ENCODE measurements around the gene DCAF6.

Gene DCAF6

DNA sequence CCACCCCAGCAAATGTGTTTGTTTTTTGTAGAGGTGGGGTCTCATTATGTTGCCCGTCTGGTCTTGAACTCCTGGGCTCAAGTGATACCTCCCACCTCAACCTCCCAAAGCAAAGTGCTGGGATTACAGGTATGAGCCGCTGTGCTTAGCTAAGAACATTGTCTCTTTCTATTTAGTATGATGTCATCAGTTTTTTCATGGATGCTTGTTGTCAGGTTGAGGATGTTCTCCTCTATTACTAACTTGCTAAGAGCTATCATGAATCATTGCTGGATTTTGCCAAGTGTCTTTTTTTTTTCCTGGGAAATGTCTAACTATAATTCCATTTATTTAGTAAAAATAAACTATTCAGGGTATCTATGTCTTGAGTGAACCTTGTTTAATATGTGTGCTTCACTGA, 19.4 kb downstream of the DCAF6 start:
- Histone ChIP-seq H2BK120ac (ENCODE audit: low read depth, low read length) (no peak overlapping the region), H3K23ac (ENCODE audit: low read length in 2 of 2) (no peak overlapping the region), H2BK15ac (ENCODE audit: low read depth, poor library complexity, severe bottlenecking) (no peak overlapping the region), H3K4me1 (ENCODE audit: control insufficient read depth, insufficient read depth, low read depth, low read length) (peaks cover 2% of the 10 kb centered on the region), H4K91ac (ENCODE audit: low read length) (no peak overlapping the region), H2AFZ (ENCODE audit: low read depth, low read length) (no peak overlapping the region), H3K9me3 (ENCODE audit: control insufficient read depth, low read length) (no peaks in the 10 kb centered on the region), H2BK12ac (ENCODE audit: low read length in 2 of 2) (no peak overlapping the region), H3K27ac (ENCODE audit: low read length, poor library complexity, severe bottlenecking) (no peak overlapping the region), H3K27me3 (ENCODE audit: control insufficient read depth in 1 of 2, insufficient read depth in 1 of 2, low read length in 2 of 2) (no peaks in the 10 kb centered on the region), H3K18ac (ENCODE audit: low read depth in 1 of 2, low read length in 2 of 2) (no peak overlapping the region), H3K36me3 (ENCODE audit: control insufficient read depth in 1 of 2, insufficient read depth in 2 of 2, low read depth in 1 of 2, low read length in 2 of 2) (peaks cover 19 to 73% of the 10 kb centered on the region in 2 experiments), H3K4ac (ENCODE audit: low read depth in 1 of 2, low read length in 2 of 2) (no peak overlapping the region), H2AK5ac (ENCODE audit: low read length, severe bottlenecking) (no peak overlapping the region), H3K14ac (ENCODE audit: low read length in 2 of 2) (no peak overlapping the region), H3K4me3 (ENCODE audit: insufficient read depth in 1 of 2, low read depth in 1 of 2, low read length in 2 of 2) (no peak overlapping the region), H3K4me2 (ENCODE audit: low read length, poor library complexity, severe bottlenecking) (no peak overlapping the region), H3K79me1 (replicated peaks; ENCODE audit: low read length, poor library complexity, severe bottlenecking) (peaks cover 12% of the 10 kb centered on the region), H2BK5ac (ENCODE audit: low read depth, low read length, poor library complexity, severe bottlenecking) (no peak overlapping the region), H3K9ac (ENCODE audit: low read length) (no peak overlapping the region), H4K8ac (ENCODE audit: low read length) (no peak overlapping the region)
- WGBS = 100% methylated on average over 1 of the region's 2 CpGs
- no peak for DNase-seq

GRCh38 chr1:167957710-167958109, 21.2 kb downstream of the DCAF6 start:
- H2BK15ac ChIP-seq (ENCODE audit: low read depth, poor library complexity, severe bottlenecking) = no peak overlapping the region
- H3K36me3 ChIP-seq (ENCODE audit: control insufficient read depth in 1 of 2, insufficient read depth in 2 of 2, low read depth in 1 of 2, low read length in 2 of 2) = peaks cover 16 to 72% of the 10 kb centered on the region in 2 experiments
- H2BK12ac ChIP-seq (ENCODE audit: low read length in 2 of 2) = no peak overlapping the region
- H2AK5ac ChIP-seq (ENCODE audit: low read length, severe bottlenecking) = no peak overlapping the region
- H3K9ac ChIP-seq (ENCODE audit: low read length) = no peak overlapping the region
- no peak overlapping the region for H2BK5ac ChIP-seq (ENCODE audit: low read depth, low read length, poor library complexity, severe bottlenecking)
- peaks cover under 1% of the 10 kb centered on the region for H3K4me1 ChIP-seq (ENCODE audit: control insufficient read depth, insufficient read depth, low read depth, low read length)
- H3K27ac ChIP-seq (ENCODE audit: low read length, poor library complexity, severe bottlenecking) = no peak overlapping the region
- H3K14ac ChIP-seq (ENCODE audit: low read length in 2 of 2) = no peak overlapping the region
- H3K18ac ChIP-seq (ENCODE audit: low read depth in 1 of 2, low read length in 2 of 2) = no peak overlapping the region
- H2AFZ ChIP-seq (ENCODE audit: low read depth, low read length) = no peak overlapping the region
- H3K9me3 ChIP-seq (ENCODE audit: control insufficient read depth, low read length) = no peaks in the 10 kb centered on the region
- H3K23ac ChIP-seq (ENCODE audit: low read length in 2 of 2) = no peak overlapping the region
- H4K8ac ChIP-seq (ENCODE audit: low read length) = no peak overlapping the region
- H3K4me3 ChIP-seq (ENCODE audit: insufficient read depth in 1 of 2, low read depth in 1 of 2, low read length in 2 of 2) = no peak overlapping the region
- H3K27me3 ChIP-seq (ENCODE audit: control insufficient read depth in 1 of 2, insufficient read depth in 1 of 2, low read length in 2 of 2) = no peaks in the 10 kb centered on the region
- H3K4ac ChIP-seq (ENCODE audit: low read depth in 1 of 2, low read length in 2 of 2) = no peak overlapping the region
- H3K79me1 ChIP-seq (replicated peaks; ENCODE audit: low read length, poor library complexity, severe bottlenecking) = peaks cover 9% of the 10 kb centered on the region
- H4K91ac ChIP-seq (ENCODE audit: low read length) = no peak overlapping the region
- no peak overlapping the region for H3K4me2 ChIP-seq (ENCODE audit: low read length, poor library complexity, severe bottlenecking)
- H2BK120ac ChIP-seq (ENCODE audit: low read depth, low read length) = no peak overlapping the region
- no peak for DNase-seq

- Histone ChIP-seq H2AFZ (ENCODE audit: low read depth, low read length) (no peak overlapping the region), H2AK5ac (ENCODE audit: low read length, severe bottlenecking) (no peak overlapping the region), H3K36me3 (ENCODE audit: control insufficient read depth in 1 of 2, insufficient read depth in 2 of 2, low read depth in 1 of 2, low read length in 2 of 2) (peaks cover 14 to 56% of the 10 kb centered on the region in 2 experiments), H3K14ac (ENCODE audit: low read length in 2 of 2) (no peak overlapping the region), H2BK120ac (ENCODE audit: low read depth, low read length) (no peak overlapping the region), H3K27me3 (ENCODE audit: control insufficient read depth in 1 of 2, insufficient read depth in 1 of 2, low read length in 2 of 2) (no peaks in the 10 kb centered on the region), H3K9ac (ENCODE audit: low read length) (no peak overlapping the region), H4K8ac (ENCODE audit: low read length) (no peak overlapping the region), H2BK12ac (ENCODE audit: low read length in 2 of 2) (no peak overlapping the region), H3K23ac (ENCODE audit: low read length in 2 of 2) (no peak overlapping the region), H2BK15ac (ENCODE audit: low read depth, poor library complexity, severe bottlenecking) (no peak overlapping the region), H4K91ac (ENCODE audit: low read length) (no peak overlapping the region), H3K4me1 (ENCODE audit: control insufficient read depth, insufficient read depth, low read depth, low read length) (peaks cover 3% of the 10 kb centered on the region), H3K4me2 (ENCODE audit: low read length, poor library complexity, severe bottlenecking) (no peak overlapping the region), H3K4ac (ENCODE audit: low read depth in 1 of 2, low read length in 2 of 2) (no peak overlapping the region), H3K18ac (ENCODE audit: low read depth in 1 of 2, low read length in 2 of 2) (no peak overlapping the region), H3K9me3 (ENCODE audit: control insufficient read depth, low read length) (no peaks in the 10 kb centered on the region), H2BK5ac (ENCODE audit: low read depth, low read length, poor library complexity, severe bottlenecking) (no peak overlapping the region), H3K4me3 (ENCODE audit: insufficient read depth in 1 of 2, low read depth in 1 of 2, low read length in 2 of 2) (no peak overlapping the region), H3K79me1 (replicated peaks; ENCODE audit: low read length, poor library complexity, severe bottlenecking) (peaks cover 11% of the 10 kb centered on the region), H3K27ac (ENCODE audit: low read length, poor library complexity, severe bottlenecking) (no peak overlapping the region)
- no peak for DNase-seq
- 100% methylated on average over 4 of the region's 4 CpGs for WGBS
These were observed 28.2 kb downstream of the DCAF6 start for GRCh38 chr1:167964646-167965045.

- Histone ChIP-seq H3K4me1 (ENCODE audit: control insufficient read depth, insufficient read depth, low read depth, low read length) (peaks cover 3% of the 10 kb centered on the region), H4K8ac (ENCODE audit: low read length) (no peak overlapping the region), H3K79me1 (replicated peaks; ENCODE audit: low read length, poor library complexity, severe bottlenecking) (peaks cover 16% of the 10 kb centered on the region), H3K9me3 (ENCODE audit: control insufficient read depth, low read length) (no peaks in the 10 kb centered on the region), H2BK120ac (ENCODE audit: low read depth, low read length) (no peak overlapping the region), H3K14ac (ENCODE audit: low read length in 2 of 2) (no peak overlapping the region), H4K91ac (ENCODE audit: low read length) (no peak overlapping the region), H3K4me3 (ENCODE audit: insufficient read depth in 1 of 2, low read depth in 1 of 2, low read length in 2 of 2) (no peak overlapping the region), H3K36me3 (ENCODE audit: control insufficient read depth in 1 of 2, insufficient read depth in 2 of 2, low read depth in 1 of 2, low read length in 2 of 2) (peaks cover 16 to 62% of the 10 kb centered on the region in 2 experiments), H3K27me3 (ENCODE audit: control insufficient read depth in 1 of 2, insufficient read depth in 1 of 2, low read length in 2 of 2) (no peaks in the 10 kb centered on the region), H2BK12ac (ENCODE audit: low read length in 2 of 2) (no peak overlapping the region), H3K18ac (ENCODE audit: low read depth in 1 of 2, low read length in 2 of 2) (no peak overlapping the region), H3K4me2 (ENCODE audit: low read length, poor library complexity, severe bottlenecking) (no peak overlapping the region), H3K4ac (ENCODE audit: low read depth in 1 of 2, low read length in 2 of 2) (no peak overlapping the region), H2AFZ (ENCODE audit: low read depth, low read length) (no peak overlapping the region), H2BK15ac (ENCODE audit: low read depth, poor library complexity, severe bottlenecking) (no peak overlapping the region), H3K23ac (ENCODE audit: low read length in 2 of 2) (no peak overlapping the region), H2BK5ac (ENCODE audit: low read depth, low read length, poor library complexity, severe bottlenecking) (no peak overlapping the region), H3K27ac (ENCODE audit: low read length, poor library complexity, severe bottlenecking) (no peak overlapping the region), H2AK5ac (ENCODE audit: low read length, severe bottlenecking) (no peak overlapping the region), H3K9ac (ENCODE audit: low read length) (no peak overlapping the region)
- no peak for DNase-seq
- WGBS = 100% methylated on average over 1 of the region's 4 CpGs
These were observed 29.6 kb downstream of the DCAF6 start for GRCh38 chr1:167966050-167966449.
